HEK293 (cell line): ENCODE measurements around the gene BORCS6.

Experiments used
- YY2 ChIP-seq: fragments of 450-650 bp; formaldehyde crosslinking; IDR thresholded peaks from 2 replicates; pipeline ENCODE4 v1.5.1; 2016; ENCODE audit warnings: missing biosample characterization, missing genetic modification characterization
- ZBTB48 ChIP-seq: fragments of 450-650 bp; formaldehyde crosslinking; IDR thresholded peaks from 2 replicates; pipeline ENCODE4 v1.5.1; 2016; ENCODE audit warnings: missing biosample characterization, missing genetic modification characterization
- ZFP41 ChIP-seq: fragments of 450-650 bp; formaldehyde crosslinking; IDR thresholded peaks from 2 replicates; pipeline ENCODE4 v1.5.1; 2016; ENCODE audit warnings: missing biosample characterization, missing genetic modification characterization, borderline replicate concordance
- ZIC2 ChIP-seq: fragments of 450-650 bp; formaldehyde crosslinking; IDR thresholded peaks from 2 replicates; pipeline ENCODE4 v1.5.1; 2016; ENCODE audit warnings: missing biosample characterization, missing genetic modification characterization
- ZNF202 ChIP-seq: fragments of 450-650 bp; formaldehyde crosslinking; IDR thresholded peaks from 2 replicates; pipeline ENCODE4 v1.5.1; 2016; ENCODE audit warnings: missing biosample characterization, missing genetic modification characterization, borderline replicate concordance
- ZNF23 ChIP-seq: fragments of 450-650 bp; formaldehyde crosslinking; IDR thresholded peaks from 2 replicates; pipeline ENCODE4 v1.5.1; 2016; ENCODE audit warnings: missing biosample characterization, missing genetic modification characterization, borderline replicate concordance
- ZNF24 ChIP-seq: fragments of 450-650 bp; formaldehyde crosslinking; IDR thresholded peaks from 2 replicates; pipeline ENCODE4 v1.5.1; 2016; ENCODE audit warnings: missing biosample characterization, missing genetic modification characterization
- ZNF292 ChIP-seq: fragments of 450-650 bp; formaldehyde crosslinking; IDR thresholded peaks from 2 replicates; pipeline ENCODE4 v1.5.1; 2016; ENCODE audit warnings: low read depth, missing biosample characterization, missing genetic modification characterization, borderline replicate concordance
- ZNF335 ChIP-seq: fragments of 450-650 bp; formaldehyde crosslinking; conservative IDR thresholded peaks from 2 replicates; pipeline ENCODE4 v1.5.1; 2016; ENCODE audit warnings: missing biosample characterization, missing genetic modification characterization
- ZNF394 ChIP-seq: fragments of 450-650 bp; formaldehyde crosslinking; IDR thresholded peaks from 2 replicates; pipeline ENCODE4 v1.5.1; 2016; ENCODE audit warnings: missing biosample characterization, missing genetic modification characterization, mild to moderate bottlenecking, moderate library complexity, borderline replicate concordance
- ZNF404 ChIP-seq: fragments of 450-650 bp; formaldehyde crosslinking; IDR thresholded peaks from 2 replicates; pipeline ENCODE4 v1.5.1; 2017; ENCODE audit warnings: missing biosample characterization, missing genetic modification characterization
- ZNF423 ChIP-seq: fragments of 450-650 bp; formaldehyde crosslinking; IDR thresholded peaks from 2 replicates; pipeline ENCODE4 v1.5.1; 2016; ENCODE audit warnings: missing biosample characterization, missing genetic modification characterization
- ZNF560 ChIP-seq: fragments of 450-650 bp; formaldehyde crosslinking; IDR thresholded peaks from 2 replicates; pipeline ENCODE4 v1.5.1; 2017; ENCODE audit warnings: missing biosample characterization, missing genetic modification characterization, borderline replicate concordance
- ZNF585B ChIP-seq: fragments of 450-650 bp; formaldehyde crosslinking; IDR thresholded peaks from 2 replicates; pipeline ENCODE4 v1.5.1; 2016; ENCODE audit warnings: missing biosample characterization, missing genetic modification characterization
- ZNF600 ChIP-seq: fragments of 450-650 bp; formaldehyde crosslinking; IDR thresholded peaks from 2 replicates; pipeline ENCODE4 v1.5.1; 2016; ENCODE audit warnings: missing biosample characterization, missing genetic modification characterization
- ZNF623 ChIP-seq: fragments of 450-650 bp; formaldehyde crosslinking; IDR thresholded peaks from 2 replicates; pipeline ENCODE4 v1.5.1; 2016; ENCODE audit warnings: missing biosample characterization, missing genetic modification characterization
- ZNF624 ChIP-seq: fragments of 450-650 bp; formaldehyde crosslinking; IDR thresholded peaks from 2 replicates; pipeline ENCODE4 v1.5.1; 2017; ENCODE audit warnings: missing biosample characterization, missing genetic modification characterization
- ZNF707 ChIP-seq: fragments of 450-650 bp; formaldehyde crosslinking; IDR thresholded peaks from 2 replicates; pipeline ENCODE4 v1.5.1; 2016; ENCODE audit warnings: missing biosample characterization, missing genetic modification characterization
- ZNF837 ChIP-seq: fragments of 450-650 bp; formaldehyde crosslinking; IDR thresholded peaks from 2 replicates; pipeline ENCODE4 v1.5.1; 2016; ENCODE audit warnings: missing biosample characterization, missing genetic modification characterization
- TF ChIP-seq, protein P1 (sequence below): IDR thresholded peaks from 2 replicates; pipeline ENCODE4 v1.6.1; 2011; ENCODE audit warnings: mild to moderate bottlenecking, low read depth, low read length, borderline replicate concordance
- TF ChIP-seq, protein P2 (sequence below): fragments of 450-650 bp; formaldehyde crosslinking; IDR thresholded peaks from 2 replicates; pipeline ENCODE4 v1.5.1; 2016; ENCODE audit warnings: missing biosample characterization, missing genetic modification characterization
- TF ChIP-seq, protein P3 (sequence below): fragments of 450-650 bp; formaldehyde crosslinking; IDR thresholded peaks from 2 replicates; pipeline ENCODE4 v1.5.1; 2016; ENCODE audit warnings: missing biosample characterization, missing genetic modification characterization
- TF ChIP-seq, protein P4 (sequence below): fragments of 450-650 bp; IDR thresholded peaks from 2 replicates; pipeline ENCODE4 v1.5.1; 2018; ENCODE audit warnings: missing biosample characterization, missing genetic modification characterization
- TF ChIP-seq, protein P5 (sequence below): fragments of 450-650 bp; formaldehyde crosslinking; IDR thresholded peaks from 2 replicates; pipeline ENCODE4 v1.5.1; 2016; ENCODE audit warnings: missing biosample characterization, missing genetic modification characterization
- TF ChIP-seq, protein P6 (sequence below): fragments of 450-650 bp; formaldehyde crosslinking; IDR thresholded peaks from 2 replicates; pipeline ENCODE4 v1.5.1; 2016; ENCODE audit warnings: missing biosample characterization, missing genetic modification characterization, borderline replicate concordance

Gene BORCS6

DNA sequence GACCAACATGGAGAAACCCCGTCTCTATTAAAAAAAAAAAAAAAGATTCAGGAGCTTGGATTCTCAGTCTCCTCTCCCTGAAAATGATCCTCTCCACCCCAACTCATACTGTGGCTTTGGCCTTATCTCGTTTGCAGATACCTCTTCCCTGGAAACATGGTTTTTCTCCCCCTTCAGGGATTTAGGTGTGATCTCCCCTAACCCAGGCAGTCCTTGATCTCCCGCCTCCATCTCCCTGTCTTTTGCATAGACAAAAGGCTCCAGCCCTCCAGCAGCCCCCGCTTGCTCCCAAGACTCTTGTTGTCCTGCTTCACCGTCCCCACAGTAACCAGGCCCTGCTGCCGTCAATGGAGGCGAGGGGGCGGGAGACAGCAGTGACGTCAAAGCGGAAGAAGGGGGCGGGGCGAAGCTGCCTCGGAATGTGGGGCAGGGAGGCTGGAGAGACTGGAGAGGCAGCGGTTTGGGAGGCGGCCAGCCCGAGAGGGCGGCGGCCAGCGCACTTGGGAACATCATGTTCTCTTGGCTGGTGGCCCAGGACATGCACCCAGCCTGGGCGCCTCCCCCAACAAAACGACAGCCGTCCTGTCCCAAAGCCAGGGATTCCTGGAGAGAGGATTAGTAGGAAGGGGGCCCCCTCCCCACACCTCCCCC is 35.9 kb downstream of the BORCS6 start (continued):
- TF ChIP-seq ZNF24 (tag by site-specific recombination) (peak; percentile 23; the same call in 1 of the 2 replicates), ZNF423 (tag by site-specific recombination) (peak; percentile 53; the same call in 1 of the 2 replicates), ZNF404 (tag by site-specific recombination) (no peak), YY2 (tag by site-specific recombination) (no peak), ZNF292 (tag by site-specific recombination) (no peak), ZNF202 (tag by site-specific recombination) (no peak), ZNF624 (tag by site-specific recombination) (no peak), ZNF600 (peak; percentile 66; the same call in 1 of the 2 replicates), ZNF560 (tag by site-specific recombination) (no peak), ZNF623 (tag by site-specific recombination) (0 out of 2 replicates have a peak, but pooled peaks have one; percentile 9), ZIC2 (tag by site-specific recombination) (no peak), ZNF23 (tag by site-specific recombination) (no peak), ZNF837 (tag by site-specific recombination) (no peak), ZNF335 (tag by site-specific recombination) (peak; percentile 11; the same call in 1 of the 2 replicates), ZNF707 (no peak), ZNF394 (tag by site-specific recombination) (no peak; the same call in 1 of the 2 replicates), ZBTB48 (tag by site-specific recombination) (peak; percentile 62; the same call in 1 of the 2 replicates), ZFP41 (no peak), ZNF585B (no peak)
- TF ChIP-seq, protein P1, sequence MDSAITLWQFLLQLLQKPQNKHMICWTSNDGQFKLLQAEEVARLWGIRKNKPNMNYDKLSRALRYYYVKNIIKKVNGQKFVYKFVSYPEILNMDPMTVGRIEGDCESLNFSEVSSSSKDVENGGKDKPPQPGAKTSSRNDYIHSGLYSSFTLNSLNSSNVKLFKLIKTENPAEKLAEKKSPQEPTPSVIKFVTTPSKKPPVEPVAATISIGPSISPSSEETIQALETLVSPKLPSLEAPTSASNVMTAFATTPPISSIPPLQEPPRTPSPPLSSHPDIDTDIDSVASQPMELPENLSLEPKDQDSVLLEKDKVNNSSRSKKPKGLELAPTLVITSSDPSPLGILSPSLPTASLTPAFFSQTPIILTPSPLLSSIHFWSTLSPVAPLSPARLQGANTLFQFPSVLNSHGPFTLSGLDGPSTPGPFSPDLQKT: no peak
- TF ChIP-seq, protein P2, sequence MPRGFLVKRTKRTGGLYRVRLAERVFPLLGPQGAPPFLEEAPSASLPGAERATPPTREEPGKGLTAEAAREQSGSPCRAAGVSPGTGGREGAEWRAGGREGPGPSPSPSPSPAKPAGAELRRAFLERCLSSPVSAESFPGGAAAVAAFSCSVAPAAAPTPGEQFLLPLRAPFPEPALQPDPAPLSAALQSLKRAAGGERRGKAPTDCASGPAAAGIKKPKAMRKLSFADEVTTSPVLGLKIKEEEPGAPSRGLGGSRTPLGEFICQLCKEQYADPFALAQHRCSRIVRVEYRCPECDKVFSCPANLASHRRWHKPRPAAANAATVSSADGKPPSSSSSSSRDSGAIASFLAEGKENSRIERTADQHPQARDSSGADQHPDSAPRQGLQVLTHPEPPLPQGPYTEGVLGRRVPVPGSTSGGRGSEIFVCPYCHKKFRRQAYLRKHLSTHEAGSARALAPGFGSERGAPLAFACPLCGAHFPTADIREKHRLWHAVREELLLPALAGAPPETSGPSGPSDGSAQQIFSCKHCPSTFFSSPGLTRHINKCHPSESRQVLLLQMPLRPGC (tag by site-specific recombination): peak; percentile 100
- TF ChIP-seq, protein P3, sequence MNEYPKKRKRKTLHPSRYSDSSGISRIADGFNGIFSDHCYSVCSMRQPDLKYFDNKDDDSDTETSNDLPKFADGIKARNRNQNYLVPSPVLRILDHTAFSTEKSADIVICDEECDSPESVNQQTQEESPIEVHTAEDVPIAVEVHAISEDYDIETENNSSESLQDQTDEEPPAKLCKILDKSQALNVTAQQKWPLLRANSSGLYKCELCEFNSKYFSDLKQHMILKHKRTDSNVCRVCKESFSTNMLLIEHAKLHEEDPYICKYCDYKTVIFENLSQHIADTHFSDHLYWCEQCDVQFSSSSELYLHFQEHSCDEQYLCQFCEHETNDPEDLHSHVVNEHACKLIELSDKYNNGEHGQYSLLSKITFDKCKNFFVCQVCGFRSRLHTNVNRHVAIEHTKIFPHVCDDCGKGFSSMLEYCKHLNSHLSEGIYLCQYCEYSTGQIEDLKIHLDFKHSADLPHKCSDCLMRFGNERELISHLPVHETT (tag by site-specific recombination): 0 out of 2 replicates have a peak, but pooled peaks have one; percentile 18
- TF ChIP-seq, protein P4, sequence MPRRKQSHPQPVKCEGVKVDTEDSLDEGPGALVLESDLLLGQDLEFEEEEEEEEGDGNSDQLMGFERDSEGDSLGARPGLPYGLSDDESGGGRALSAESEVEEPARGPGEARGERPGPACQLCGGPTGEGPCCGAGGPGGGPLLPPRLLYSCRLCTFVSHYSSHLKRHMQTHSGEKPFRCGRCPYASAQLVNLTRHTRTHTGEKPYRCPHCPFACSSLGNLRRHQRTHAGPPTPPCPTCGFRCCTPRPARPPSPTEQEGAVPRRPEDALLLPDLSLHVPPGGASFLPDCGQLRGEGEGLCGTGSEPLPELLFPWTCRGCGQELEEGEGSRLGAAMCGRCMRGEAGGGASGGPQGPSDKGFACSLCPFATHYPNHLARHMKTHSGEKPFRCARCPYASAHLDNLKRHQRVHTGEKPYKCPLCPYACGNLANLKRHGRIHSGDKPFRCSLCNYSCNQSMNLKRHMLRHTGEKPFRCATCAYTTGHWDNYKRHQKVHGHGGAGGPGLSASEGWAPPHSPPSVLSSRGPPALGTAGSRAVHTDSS: no peak
- TF ChIP-seq, protein P5, sequence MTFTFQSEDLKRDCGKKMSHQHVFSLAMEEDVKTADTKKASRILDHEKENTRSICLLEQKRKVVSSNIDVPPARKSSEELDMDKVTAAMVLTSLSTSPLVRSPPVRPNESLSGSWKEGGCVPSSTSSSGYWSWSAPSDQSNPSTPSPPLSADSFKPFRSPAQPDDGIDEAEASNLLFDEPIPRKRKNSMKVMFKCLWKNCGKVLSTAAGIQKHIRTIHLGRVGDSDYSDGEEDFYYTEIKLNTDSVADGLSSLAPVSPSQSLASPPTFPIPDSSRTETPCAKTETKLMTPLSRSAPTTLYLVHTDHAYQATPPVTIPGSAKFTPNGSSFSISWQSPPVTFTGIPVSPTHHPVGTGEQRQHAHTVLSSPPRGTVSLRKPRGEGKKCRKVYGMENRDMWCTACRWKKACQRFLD (tag by site-specific recombination): no peak
- TF ChIP-seq, protein P6, sequence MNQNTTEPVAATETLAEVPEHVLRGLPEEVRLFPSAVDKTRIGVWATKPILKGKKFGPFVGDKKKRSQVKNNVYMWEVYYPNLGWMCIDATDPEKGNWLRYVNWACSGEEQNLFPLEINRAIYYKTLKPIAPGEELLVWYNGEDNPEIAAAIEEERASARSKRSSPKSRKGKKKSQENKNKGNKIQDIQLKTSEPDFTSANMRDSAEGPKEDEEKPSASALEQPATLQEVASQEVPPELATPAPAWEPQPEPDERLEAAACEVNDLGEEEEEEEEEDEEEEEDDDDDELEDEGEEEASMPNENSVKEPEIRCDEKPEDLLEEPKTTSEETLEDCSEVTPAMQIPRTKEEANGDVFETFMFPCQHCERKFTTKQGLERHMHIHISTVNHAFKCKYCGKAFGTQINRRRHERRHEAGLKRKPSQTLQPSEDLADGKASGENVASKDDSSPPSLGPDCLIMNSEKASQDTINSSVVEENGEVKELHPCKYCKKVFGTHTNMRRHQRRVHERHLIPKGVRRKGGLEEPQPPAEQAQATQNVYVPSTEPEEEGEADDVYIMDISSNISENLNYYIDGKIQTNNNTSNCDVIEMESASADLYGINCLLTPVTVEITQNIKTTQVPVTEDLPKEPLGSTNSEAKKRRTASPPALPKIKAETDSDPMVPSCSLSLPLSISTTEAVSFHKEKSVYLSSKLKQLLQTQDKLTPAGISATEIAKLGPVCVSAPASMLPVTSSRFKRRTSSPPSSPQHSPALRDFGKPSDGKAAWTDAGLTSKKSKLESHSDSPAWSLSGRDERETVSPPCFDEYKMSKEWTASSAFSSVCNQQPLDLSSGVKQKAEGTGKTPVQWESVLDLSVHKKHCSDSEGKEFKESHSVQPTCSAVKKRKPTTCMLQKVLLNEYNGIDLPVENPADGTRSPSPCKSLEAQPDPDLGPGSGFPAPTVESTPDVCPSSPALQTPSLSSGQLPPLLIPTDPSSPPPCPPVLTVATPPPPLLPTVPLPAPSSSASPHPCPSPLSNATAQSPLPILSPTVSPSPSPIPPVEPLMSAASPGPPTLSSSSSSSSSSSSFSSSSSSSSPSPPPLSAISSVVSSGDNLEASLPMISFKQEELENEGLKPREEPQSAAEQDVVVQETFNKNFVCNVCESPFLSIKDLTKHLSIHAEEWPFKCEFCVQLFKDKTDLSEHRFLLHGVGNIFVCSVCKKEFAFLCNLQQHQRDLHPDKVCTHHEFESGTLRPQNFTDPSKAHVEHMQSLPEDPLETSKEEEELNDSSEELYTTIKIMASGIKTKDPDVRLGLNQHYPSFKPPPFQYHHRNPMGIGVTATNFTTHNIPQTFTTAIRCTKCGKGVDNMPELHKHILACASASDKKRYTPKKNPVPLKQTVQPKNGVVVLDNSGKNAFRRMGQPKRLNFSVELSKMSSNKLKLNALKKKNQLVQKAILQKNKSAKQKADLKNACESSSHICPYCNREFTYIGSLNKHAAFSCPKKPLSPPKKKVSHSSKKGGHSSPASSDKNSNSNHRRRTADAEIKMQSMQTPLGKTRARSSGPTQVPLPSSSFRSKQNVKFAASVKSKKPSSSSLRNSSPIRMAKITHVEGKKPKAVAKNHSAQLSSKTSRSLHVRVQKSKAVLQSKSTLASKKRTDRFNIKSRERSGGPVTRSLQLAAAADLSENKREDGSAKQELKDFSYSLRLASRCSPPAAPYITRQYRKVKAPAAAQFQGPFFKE: no peak
